Keratinocyte (primary cell): ENCODE data around the gene C5orf24. TPM values are rescaled to one million over a fixed set of nuclear protein-coding genes. Genes with fewer than 3 reads are reported as not detected.

ENCODE experiments used
- DNase-seq: peaks from one replicate; pipeline ENCODE4 v3.0.0-alpha.2; 2011; ENCODE audit warnings: low read depth, missing footprints, low spot score
- FAIRE-seq: peaks from 2 replicates; lab custom pipeline; 2011; peaks lifted over from hg19 to GRCh38; lab: Jason Lieb, UNC
- H2AFZ ChIP-seq: 2 replicates; pipeline ENCODE4 v1.6.0; 2012; ENCODE audit warnings: low read length, control low read depth, inconsistent platforms; ENCODE audit not compliant: control insufficient read depth
- H3K27ac ChIP-seq: 2 replicates; pipeline ENCODE4 v1.5.1; 2011; ENCODE audit warnings: low read length; ENCODE audit not compliant: control insufficient read depth, insufficient read depth
- H3K27me3 ChIP-seq: 3 replicates; pipeline ENCODE4 v1.6.0; 2011; ENCODE audit warnings: low read length; ENCODE audit not compliant: control insufficient read depth, insufficient read depth; ENCODE audit errors: extremely low read depth
- H3K36me3 ChIP-seq, 2 experiments: 2 replicates in 1 of 2; 3 replicates in 1 of 2; pipeline ENCODE4 v1.5.1; 2011; ENCODE audit warnings: low read length in 2 of 2, mild to moderate bottlenecking in 1 of 2; ENCODE audit not compliant: control insufficient read depth in 2 of 2, insufficient read depth in 2 of 2; ENCODE audit errors: extremely low read depth in 1 of 2
- H3K4me1 ChIP-seq: 3 replicates; pipeline ENCODE4 v1.5.1; 2011; ENCODE audit warnings: low read length; ENCODE audit not compliant: control insufficient read depth, insufficient read depth; ENCODE audit errors: extremely low read depth
- H3K4me2 ChIP-seq: 3 replicates; pipeline ENCODE4 v1.6.0; 2011; ENCODE audit warnings: low read depth, low read length; ENCODE audit not compliant: control insufficient read depth, insufficient read depth; ENCODE audit errors: extremely low read depth
- H3K4me3 ChIP-seq, 3 experiments: fragments of 200-600 bp in 1 of 3; sonication (generic) in 1 of 3; 2 replicates in 2 of 3; 3 replicates in 1 of 3; pipeline ENCODE4 v1.5.1; 2011 to 2016; ENCODE audit warnings: low read length in 3 of 3, mild to moderate bottlenecking in 3 of 3, control low read depth in 2 of 3, inconsistent platforms in 1 of 3, low read depth in 1 of 3, mixed read lengths in 1 of 3, mixed run types in 1 of 3, moderate library complexity in 1 of 3; ENCODE audit not compliant: control insufficient read depth in 2 of 3, insufficient read depth in 2 of 3; ENCODE audit errors: extremely low read depth in 1 of 3
- H3K79me2 ChIP-seq: 2 replicates; pipeline ENCODE4 v1.6.0; 2012; ENCODE audit warnings: low read length; ENCODE audit not compliant: control insufficient read depth, insufficient read depth
- H3K9ac ChIP-seq: 3 replicates; pipeline ENCODE4 v1.6.0; 2011; ENCODE audit warnings: low read length; ENCODE audit not compliant: control insufficient read depth, insufficient read depth; ENCODE audit errors: extremely low read depth
- H3K9me1 ChIP-seq: 3 replicates; pipeline ENCODE4 v1.6.0; 2011; ENCODE audit warnings: low read length; ENCODE audit not compliant: control insufficient read depth, insufficient read depth; ENCODE audit errors: extremely low read depth
- H3K9me3 ChIP-seq: 2 replicates; pipeline ENCODE4 v1.5.1; 2012; ENCODE audit warnings: low read depth, low read length; ENCODE audit not compliant: control insufficient read depth
- H4K20me1 ChIP-seq: 3 replicates; pipeline ENCODE4 v1.6.0; 2011; ENCODE audit warnings: low read length; ENCODE audit not compliant: control insufficient read depth, insufficient read depth; ENCODE audit errors: extremely low read depth
- CTCF ChIP-seq, 3 experiments: IDR thresholded peaks in 1 of 3; conservative IDR thresholded peaks in 1 of 3; optimal IDR thresholded peaks in 1 of 3; 2 replicates in 2 of 3; 3 replicates in 1 of 3; pipeline versions ENCODE3 to v1.5.1; 2011; ENCODE audit warnings: low read length in 3 of 3, mild to moderate bottlenecking in 3 of 3, moderate library complexity in 2 of 3, control low read depth in 1 of 3, inconsistent platforms in 1 of 3; ENCODE audit not compliant: insufficient read depth in 2 of 3; ENCODE audit errors: extremely low read depth in 1 of 3
- EZH2 ChIP-seq: IDR thresholded peaks from one replicate; pipeline ENCODE4 v1.6.1; 2012; ENCODE audit warnings: inconsistent platforms, mild to moderate bottlenecking, low read length, moderate library complexity
- dilution Hi-C: fragments of 300-500 bp; cut with MboI; formaldehyde crosslinking; loops from one replicate; pipeline ENCODE4 v1.7.0; 2020; ENCODE audit warnings: low sequenced_read_pairs; ENCODE audit not compliant: extremely low pct_ligation_motif_present
- polyA plus RNA-seq, 5 experiments: library from polyadenylated mRNA; depleted of rRNA in 3 of 5; stranded (reverse) in 3 of 5; stranded (forward) in 1 of 5; unstranded in 1 of 5; fragments of >200 nt; gene quantifications; 1 replicate in 1 of 5; 2 replicates in 3 of 5; 3 replicates in 1 of 5; pipeline versions ENCODE4 v1.2.1 to v1.2.3, GENCODE V29; 2011 to 2012; ENCODE audit warnings: missing spikeins in 2 of 5, low read depth in 1 of 5, low replicate concordance in 1 of 5

Gene C5orf24
- polyA plus RNA-seq, 1 donor (not counting 4 experiments of a cell fraction or from before 2014, with no cell fraction given), result 36.5 TPM

GRCh38 chr5:134892926-134893325 lies 47.2 kb downstream of the C5orf24 start:
- DNase-seq, result no peak
- Histone ChIP-seq H3K36me3 (no peaks in the 10 kb centered on the region), H3K27ac (no peak overlapping the region), H3K4me2 (no peak overlapping the region), H3K4me3 (no peak overlapping the region), H3K79me2 (no peaks in the 10 kb centered on the region), H3K9me1 (no peaks in the 10 kb centered on the region), H3K4me1 (no peaks in the 10 kb centered on the region), H2AFZ (no peak overlapping the region), H3K27me3 (no peaks in the 10 kb centered on the region), H3K9ac (no peak overlapping the region), H4K20me1 (no peaks in the 10 kb centered on the region), H3K9me3 (no peaks in the 10 kb centered on the region)
- no peak for TF ChIP-seq CTCF (optimal IDR thresholded peaks at IDR 0.05 in 1 of 3, IDR thresholded peaks at IDR 0.05 in 1 of 3, conservative IDR thresholded peaks at IDR 0.05 in 1 of 3; ENCODE audit: extremely low read depth in 1 of 3, insufficient read depth in 2 of 3, low read length in 3 of 3)
- TF ChIP-seq EZH2, result no peak
- dilution Hi-C loops, result no loop called here
- no peak for FAIRE-seq

- Histone ChIP-seq H3K27me3 (no peaks in the 10 kb centered on the region), H3K4me1 (no peaks in the 10 kb centered on the region), H2AFZ (no peak overlapping the region), H3K4me2 (no peak overlapping the region), H3K9me1 (no peaks in the 10 kb centered on the region), H3K4me3 (no peak overlapping the region), H4K20me1 (no peaks in the 10 kb centered on the region), H3K36me3 (no peaks in the 10 kb centered on the region), H3K9ac (no peak overlapping the region), H3K27ac (no peak overlapping the region), H3K79me2 (no peaks in the 10 kb centered on the region), H3K9me3 (no peaks in the 10 kb centered on the region)
- TF ChIP-seq CTCF (optimal IDR thresholded peaks at IDR 0.05 in 1 of 3, IDR thresholded peaks at IDR 0.05 in 1 of 3, conservative IDR thresholded peaks at IDR 0.05 in 1 of 3; ENCODE audit: extremely low read depth in 1 of 3, insufficient read depth in 2 of 3, low read length in 3 of 3), result no peak
- no peak for TF ChIP-seq EZH2
- FAIRE-seq (no peak), DNase-seq (no peak)
- dilution Hi-C loops, result no loop called here
Observed at GRCh38 chr5:134893748-134894505, 48.2 kb downstream of the C5orf24 start.
